Stimulated activated CD8-positive, alpha-beta memory T cell treated with anti-CD3 and anti-CD28 coated beads, Interleukin-7, amount 100 ng/mL, for 4 hours (primary cell): ENCODE results near the gene ZNF830.
"Not testable (repeated sequence)": the region's sequence is repeated elsewhere in the genome, so short reads cannot be mapped to it uniquely, and the experiment has no call there.

ENCODE experiments used
- DNase-seq, 2 donors: peaks; one replicate each; pipeline ENCODE4 v3.0.0-alpha.2; 2020; ENCODE audit warnings: low read depth in 2 of 2

ZNF830 gene

GRCh38 chr17:34961093-34961911 lies at the start of gene ZNF830, which contains the start of gene CCT6B:
ZNF830 (plus strand) TSS chr17:34961540; CDS start chr17:34961567, 27 bp downstream.
CCT6B (minus strand) TSS chr17:34961460; CDS start chr17:34961393, 67 bp downstream.
- peak; percentile 83 to 91 for DNase-seq

DNA sequence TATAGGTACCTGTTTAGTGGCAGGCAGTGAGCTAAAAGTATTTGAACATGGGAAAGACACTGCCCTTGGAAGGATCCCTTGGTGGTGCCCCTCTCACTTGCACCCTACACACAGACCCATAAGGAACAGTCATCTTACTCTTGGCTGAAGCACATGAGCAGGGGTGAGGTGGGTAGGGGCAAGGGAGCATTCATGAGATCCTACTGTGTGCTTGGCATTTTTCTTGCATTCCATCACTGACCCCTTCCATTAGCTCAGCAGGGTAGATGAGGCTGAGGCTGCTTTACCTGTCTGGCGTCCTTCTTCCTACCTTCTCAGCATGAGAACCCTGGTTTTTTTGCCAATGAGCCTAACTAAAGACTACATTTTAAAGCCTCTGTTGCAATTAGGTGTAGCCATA lies 48.3 kb upstream of the ZNF830 start:
- no peak for DNase-seq

- DNase-seq: no peak
Measured at GRCh38 chr17:34916120-34916519, 45.2 kb upstream of the ZNF830 start.

DNA sequence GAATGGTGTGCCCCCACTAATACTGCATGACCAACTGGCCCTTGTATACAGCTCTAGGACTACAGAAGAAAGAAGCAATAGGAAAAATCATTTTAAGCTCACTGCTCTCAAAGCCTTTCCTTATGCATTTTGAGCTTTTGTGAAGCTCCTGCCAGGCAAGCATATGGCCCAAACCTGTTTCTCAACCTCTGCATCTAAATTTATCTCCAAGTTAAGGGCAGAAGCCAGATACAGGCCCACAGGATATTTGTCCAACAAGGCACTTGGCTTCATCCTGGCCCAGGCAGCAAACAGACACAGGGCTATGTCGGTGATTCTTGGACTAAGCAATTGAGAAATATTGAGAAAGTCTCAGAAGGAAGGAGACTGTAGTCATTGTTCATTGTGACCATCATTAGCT lies 44.0 kb upstream of the ZNF830 start:
- DNase-seq: no peak

DNA sequence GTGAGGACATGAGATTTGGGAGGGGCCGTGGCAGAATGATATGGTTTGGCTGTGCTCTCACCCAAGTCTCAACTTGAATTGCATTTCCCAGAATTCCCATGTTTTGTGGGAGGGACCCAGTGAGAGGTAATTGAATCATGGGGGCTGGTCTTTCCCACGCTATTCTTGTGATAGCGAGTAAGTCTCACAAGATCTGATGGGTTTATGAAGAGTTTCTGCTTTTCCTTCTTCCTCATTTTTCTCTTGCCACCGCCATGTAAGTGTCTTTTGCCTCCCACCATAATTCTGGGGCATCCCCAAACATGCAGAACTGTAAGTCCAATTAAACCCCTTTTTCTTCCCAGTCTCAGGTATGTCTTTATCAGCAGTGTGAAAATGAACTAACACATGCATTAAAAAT lies 40.7 kb upstream of the ZNF830 start:
- DNase-seq: no peak

DNA sequence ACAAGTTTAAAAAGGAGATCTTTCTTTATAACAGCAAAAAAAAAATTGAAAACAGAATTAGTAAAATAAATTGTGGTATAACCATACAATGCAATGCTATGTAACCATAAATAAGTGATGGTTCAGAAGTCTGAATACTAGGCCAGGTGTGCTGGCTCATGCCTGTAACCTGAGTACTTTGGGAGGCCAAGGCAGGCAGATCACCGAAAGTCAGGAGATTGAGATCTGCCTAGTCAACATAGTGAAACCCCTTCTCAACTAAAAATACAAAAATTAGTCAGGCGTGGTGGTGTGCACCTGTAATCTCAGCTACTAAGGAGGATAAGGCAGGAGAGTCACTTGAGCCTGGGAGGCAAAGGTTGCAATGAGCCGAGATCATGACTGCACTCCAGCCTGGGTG lies 34.7 kb upstream of the ZNF830 start:
- no peak for DNase-seq

DNA sequence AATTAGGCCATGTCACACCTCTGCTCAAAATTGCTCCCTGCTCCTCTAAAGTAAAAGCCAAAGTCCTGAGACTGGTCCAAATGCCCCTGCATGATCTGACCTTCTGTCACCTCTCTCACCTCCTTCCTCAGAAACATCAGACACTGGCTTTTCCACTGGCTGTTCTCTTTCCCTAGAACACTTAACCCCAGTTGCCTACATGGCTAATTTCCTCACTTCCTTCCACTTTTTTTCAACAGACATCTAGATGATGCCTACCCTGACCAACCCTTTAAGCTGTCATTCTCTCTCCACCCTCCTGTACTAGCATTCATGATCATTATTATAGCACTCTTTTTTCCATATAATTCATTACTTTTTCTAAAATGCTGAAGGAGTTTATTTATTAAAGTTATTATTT lies 31.1 kb upstream of the ZNF830 start:
- DNase-seq: no peak

- DNase-seq: not testable (repeated sequence)
Measured at GRCh38 chr17:34950780-34951179, 10.6 kb upstream of the ZNF830 start.

DNA sequence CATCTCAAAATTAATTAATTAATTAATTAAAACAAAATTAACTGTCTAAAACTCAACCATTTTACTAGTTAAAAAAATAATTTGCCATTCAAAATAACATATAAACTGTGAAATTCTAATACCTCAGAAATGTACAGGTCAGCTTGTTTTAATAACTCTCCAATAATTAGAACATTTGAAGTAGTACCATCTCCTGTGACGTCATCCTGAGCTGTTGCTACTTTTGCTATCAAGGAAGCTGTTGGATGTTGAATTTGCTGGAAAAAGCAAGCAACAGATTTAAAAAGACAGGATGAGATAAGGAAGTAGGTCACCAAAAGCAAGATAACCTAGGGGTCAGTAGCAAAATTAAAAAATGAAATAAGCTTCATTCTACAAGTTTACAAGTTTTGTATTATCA lies 2.9 kb upstream of the ZNF830 start:
- DNase-seq: no peak

DNA sequence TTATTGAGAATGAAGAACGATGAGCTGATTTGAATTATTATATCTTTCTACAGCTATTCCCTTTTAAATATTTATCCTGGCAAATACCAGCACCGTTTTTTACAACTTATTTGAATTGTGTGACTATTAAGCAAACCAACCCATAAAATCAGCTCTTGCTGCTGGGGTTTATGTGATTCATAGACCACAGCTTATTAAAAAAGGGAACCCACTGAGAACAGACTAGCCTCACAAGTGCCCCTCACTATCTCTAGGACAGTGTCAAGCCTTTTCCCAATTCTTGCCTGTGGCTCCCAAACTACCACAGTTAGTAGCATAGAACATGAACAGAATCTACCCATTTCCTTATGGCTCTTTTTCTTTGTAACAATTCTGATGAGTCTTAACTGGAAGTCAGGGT lies 12.8 kb downstream of the ZNF830 start:
- DNase-seq: no peak

DNA sequence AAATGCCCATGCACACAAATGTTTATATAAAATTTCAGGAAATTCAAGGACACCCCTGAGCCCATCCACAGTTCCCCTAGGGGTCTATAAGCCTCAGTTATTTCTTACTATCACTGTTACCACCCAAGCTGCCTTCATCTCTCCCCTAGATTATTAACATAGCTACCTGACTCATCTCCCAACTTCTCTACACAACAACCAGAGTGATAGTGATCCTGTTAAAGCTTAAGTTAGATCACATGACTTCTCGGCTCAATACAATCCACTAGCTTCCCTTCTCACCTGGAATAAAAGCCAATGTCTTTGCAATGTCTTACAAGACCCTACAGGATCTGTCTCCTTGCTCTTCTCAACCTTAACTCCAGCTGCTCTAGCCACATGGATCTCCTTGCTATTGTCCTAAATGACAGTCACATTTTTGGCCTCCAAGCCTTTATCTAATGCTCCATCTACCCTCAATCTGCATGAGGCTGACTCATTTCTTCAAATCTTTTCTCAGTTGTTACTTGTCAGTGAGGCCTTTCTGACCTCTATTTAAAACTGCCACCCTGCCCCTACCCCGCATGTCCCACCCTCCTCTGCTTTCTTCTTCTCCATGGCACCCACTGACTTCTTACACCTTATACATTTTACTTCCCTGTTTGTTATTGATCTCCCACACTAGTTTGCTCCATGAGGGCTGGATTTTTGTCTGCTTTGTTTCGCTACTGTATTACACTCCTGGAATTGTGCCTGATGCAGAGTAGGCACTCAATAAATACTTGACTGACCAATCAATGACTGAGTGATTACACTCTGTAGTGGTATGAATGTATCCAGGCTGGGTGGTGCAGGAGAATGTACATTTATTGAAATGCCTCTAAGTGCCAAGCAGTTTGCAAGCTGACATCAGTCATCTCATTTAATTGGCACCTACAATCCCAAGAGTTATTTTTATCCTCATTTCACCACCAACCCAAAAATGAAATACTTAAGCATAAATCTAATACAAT lies 13.8 kb downstream of the ZNF830 start:
- DNase-seq: no peak

GRCh38 chr17:34979153-34979552 lies 17.8 kb downstream of the ZNF830 start:
- no peak for DNase-seq

DNA sequence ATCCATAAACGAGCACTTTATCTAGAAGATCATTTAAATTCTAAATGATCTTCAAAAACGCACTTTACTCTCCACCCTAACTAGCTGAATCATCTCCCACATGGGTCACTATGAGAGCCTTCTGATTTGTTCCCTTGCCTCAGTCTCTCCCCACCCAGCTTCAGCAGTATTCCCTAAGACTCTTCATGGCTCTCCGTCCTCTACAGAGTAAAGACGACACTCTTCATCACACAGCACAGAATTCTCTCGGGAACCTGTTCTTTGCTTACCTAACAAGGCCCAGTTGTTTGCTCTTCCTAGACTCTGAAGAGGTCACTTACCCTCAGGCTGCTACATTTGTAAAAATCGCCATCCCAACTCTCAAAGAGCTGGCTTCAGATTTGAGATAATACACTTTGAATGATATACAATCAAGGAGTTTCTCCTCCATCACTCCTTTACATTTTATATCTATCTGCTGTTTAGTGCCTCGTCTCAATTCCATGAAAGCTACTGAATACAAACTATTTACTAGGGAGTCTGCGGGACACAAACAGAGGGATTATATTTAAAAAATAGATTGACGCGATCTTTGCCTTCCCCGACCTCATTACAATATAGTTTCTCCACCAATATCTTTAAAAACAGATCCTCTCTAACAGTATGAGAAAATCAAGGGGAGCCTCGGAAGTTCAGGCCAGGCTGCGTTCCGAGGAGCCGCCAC lies 18.5 kb downstream of the ZNF830 start:
- DNase-seq: no peak

- peak; percentile 91 to 94 for DNase-seq
Measured at GRCh38 chr17:34980353-34980680, 19.0 kb downstream of the ZNF830 start, which contains the start of gene LIG3. LIG3 (plus strand) TSS chr17:34980512; CDS start chr17:34983006, 2,494 bp downstream.

GRCh38 chr17:34980681-34981537 lies 19.6 kb downstream of the ZNF830 start:
- peak; percentile 57 to 84 for DNase-seq

DNA sequence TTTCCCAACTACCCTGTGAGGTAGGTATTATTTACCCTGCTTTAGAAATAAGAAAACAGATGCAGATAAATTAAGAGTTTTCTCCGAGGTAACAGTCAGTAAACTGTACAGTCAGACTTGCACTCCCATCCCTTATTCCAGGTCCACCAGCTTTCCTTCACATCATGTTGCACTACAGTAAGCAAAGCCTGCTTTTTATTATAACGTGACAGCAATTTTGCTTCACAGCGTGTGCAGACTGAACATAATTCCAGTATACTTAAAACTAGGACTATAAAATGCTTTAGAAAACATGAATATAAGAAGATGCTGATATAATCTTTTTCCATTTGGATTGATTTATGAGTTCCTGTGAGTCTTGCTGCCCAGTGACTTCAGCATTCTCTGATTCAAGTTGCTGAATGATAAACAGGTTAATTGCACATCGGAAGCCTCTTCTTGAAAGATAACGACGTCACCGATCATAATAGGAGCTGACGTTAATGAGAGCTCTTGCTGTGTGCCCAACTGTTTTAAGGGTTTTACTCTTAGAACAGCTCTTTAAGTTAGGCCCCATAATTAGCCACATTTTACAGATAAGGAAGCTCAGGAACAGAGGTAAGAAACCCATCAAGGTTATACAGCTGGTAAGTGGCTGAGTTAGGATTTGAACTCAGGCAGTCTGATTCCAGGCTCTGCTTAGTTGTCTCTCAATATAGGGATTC lies 20.4 kb downstream of the ZNF830 start:
- no peak for DNase-seq

GRCh38 chr17:34987232-34987631 lies 25.9 kb downstream of the ZNF830 start:
- no peak for DNase-seq

DNA sequence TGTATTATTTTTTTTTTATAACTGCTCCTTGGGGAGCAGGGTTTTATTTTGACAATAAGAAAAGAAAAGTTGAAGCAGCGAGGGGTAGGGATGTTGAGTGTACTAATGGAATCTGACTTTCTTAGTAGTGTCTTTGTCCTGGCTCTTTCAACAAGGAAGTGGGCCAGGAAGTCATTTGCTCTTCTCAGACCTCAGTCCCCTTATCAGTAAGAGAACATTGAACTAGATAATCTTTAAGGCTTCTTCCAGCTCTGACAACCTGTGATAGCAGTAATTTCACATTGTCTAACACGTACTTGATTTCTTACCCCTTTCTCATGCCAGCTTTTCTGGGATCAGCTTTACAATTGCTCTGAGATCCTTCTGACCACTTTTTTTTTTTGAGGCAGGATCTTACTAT lies 27.3 kb downstream of the ZNF830 start:
- DNase-seq: no peak

- no peak for DNase-seq
Measured at GRCh38 chr17:34989473-34989872, 28.1 kb downstream of the ZNF830 start.

DNA sequence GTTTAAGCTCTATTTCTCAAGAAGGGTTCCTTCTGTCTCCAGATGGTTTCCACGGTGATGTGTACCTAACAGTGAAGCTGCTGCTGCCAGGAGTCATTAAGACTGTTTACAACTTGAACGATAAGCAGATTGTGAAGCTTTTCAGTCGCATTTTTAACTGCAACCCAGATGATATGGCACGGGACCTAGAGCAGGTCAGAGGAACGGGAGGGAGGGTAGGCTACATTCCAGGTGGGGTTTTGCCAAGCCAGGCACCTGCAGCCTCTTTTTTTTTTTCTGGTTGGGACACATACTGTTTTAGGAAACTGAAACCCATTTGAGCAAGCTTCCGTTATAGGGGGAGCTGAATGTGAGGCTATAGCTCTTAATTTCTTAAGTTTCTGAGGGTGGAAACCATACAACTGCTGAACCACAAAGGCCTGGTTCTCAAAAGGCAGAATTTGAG lies 29.6 kb downstream of the ZNF830 start:
- DNase-seq: no peak
